Peyer's patch (tissue), 4 donors: ENCODE results near the gene POLR2I.

ENCODE experiments used
- CTCF ChIP-seq, 6 experiments: fragments of 450-650 bp in 4 of 6; fragments of 200-600 bp in 2 of 6; sonication (generic) in 1 of 6; IDR thresholded peaks; one replicate each; pipeline ENCODE4 v1.5.1; 2017 to 2019; ENCODE audit warnings: antibody characterized with exemption in 6 of 6, mild to moderate bottlenecking in 3 of 6, moderate library complexity in 1 of 6
- POLR2A ChIP-seq, 2 donors: fragments of 450-650 bp; IDR thresholded peaks; one replicate each; pipeline ENCODE4 v1.5.1; 2017; ENCODE audit warnings: antibody characterized with exemption in 2 of 2, mild to moderate bottlenecking in 2 of 2, moderate library complexity in 2 of 2

GRCh38 chr19:36142496-36142895 lies 27.8 kb upstream of the POLR2I start:
- no peak for TF ChIP-seq CTCF (IDR thresholded peaks at IDR 0.05)
- TF ChIP-seq POLR2A (IDR thresholded peaks at IDR 0.05), result no peak
